Spleen (tissue), 7 donors: ENCODE results near the gene RALBP1.

ENCODE experiments used
- CTCF ChIP-seq, 11 experiments: fragments of 200-600 bp in 7 of 11; fragments of 450-650 bp in 4 of 11; sonication (generic) in 4 of 11; IDR thresholded peaks in 8 of 11; conservative IDR thresholded peaks in 3 of 11; 1 replicate in 7 of 11; 2 replicates in 4 of 11; pipeline versions ENCODE4 v1.4.0 to v1.8.0; 2016 to 2021; ENCODE audit warnings: antibody characterized with exemption in 11 of 11, inconsistent platforms in 4 of 11, mild to moderate bottlenecking in 1 of 11
- POLR2A ChIP-seq, 3 donors: fragments of 450-650 bp; IDR thresholded peaks; one replicate each; pipeline ENCODE4 v1.5.1; 2017; ENCODE audit warnings: antibody characterized with exemption in 3 of 3, mild to moderate bottlenecking in 1 of 3
- donor health status: DM: no; HTN: no; CAD: no; lungs with moderate emphysema.
- donor health status: DM: no; HTN: no; CAD: no.
- donor health status: DM: no; HTN: no; CAD: no.

GRCh38 chr18:9519399-9519798 lies 44.1 kb downstream of the RALBP1 start:
- TF ChIP-seq CTCF (IDR thresholded peaks at IDR 0.05 in 8 of 11, conservative IDR thresholded peaks at IDR 0.05 in 3 of 11) (no peak), POLR2A (IDR thresholded peaks at IDR 0.05) (no peak)
